GM12873 (cell line): Measurements from ENCODE around the gene KLHDC7B.

Experiments used
- CTCF ChIP-seq: IDR thresholded peaks from 2 replicates; pipeline ENCODE4 v1.5.1; 2012; ENCODE audit warnings: low read depth, mild to moderate bottlenecking, moderate library complexity, low read length, control low read depth; ENCODE audit not compliant: insufficient read depth; ENCODE audit errors: missing control alignments

The KLHDC7B gene

GRCh38 chr22:50544078-50544745 lies 1.5 kb upstream of the KLHDC7B start:
- peak; percentile 69 for TF ChIP-seq CTCF

DNA sequence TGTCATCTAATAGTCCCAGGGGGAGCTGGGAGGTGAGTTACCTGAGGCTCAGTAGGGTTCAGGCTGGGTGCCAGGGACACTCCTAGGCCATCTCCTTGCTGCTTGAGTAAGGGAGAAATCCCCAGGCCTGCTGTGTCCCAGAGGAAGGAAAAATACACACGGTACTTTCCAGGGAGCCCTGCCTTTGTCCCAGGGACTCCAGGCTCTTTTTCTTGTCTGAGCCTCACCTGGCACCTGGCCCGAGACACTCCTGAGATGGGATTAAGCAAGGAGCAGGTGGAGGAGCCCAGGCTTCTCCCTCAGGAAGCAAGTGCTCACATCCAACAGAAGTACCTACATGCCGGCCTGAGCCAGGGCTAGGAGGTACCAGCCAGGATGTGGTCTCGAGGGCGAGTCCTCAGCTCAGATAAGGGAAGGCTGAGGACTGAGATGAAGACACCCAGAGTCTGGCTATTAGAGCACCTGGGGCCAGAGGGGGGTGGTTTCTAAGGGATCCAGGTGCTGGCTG lies 899 bp upstream of the KLHDC7B start:
- TF ChIP-seq CTCF = no peak

GRCh38 chr22:50546326-50547262 lies 895 bp downstream of the KLHDC7B start:
- TF ChIP-seq CTCF = no peak

DNA sequence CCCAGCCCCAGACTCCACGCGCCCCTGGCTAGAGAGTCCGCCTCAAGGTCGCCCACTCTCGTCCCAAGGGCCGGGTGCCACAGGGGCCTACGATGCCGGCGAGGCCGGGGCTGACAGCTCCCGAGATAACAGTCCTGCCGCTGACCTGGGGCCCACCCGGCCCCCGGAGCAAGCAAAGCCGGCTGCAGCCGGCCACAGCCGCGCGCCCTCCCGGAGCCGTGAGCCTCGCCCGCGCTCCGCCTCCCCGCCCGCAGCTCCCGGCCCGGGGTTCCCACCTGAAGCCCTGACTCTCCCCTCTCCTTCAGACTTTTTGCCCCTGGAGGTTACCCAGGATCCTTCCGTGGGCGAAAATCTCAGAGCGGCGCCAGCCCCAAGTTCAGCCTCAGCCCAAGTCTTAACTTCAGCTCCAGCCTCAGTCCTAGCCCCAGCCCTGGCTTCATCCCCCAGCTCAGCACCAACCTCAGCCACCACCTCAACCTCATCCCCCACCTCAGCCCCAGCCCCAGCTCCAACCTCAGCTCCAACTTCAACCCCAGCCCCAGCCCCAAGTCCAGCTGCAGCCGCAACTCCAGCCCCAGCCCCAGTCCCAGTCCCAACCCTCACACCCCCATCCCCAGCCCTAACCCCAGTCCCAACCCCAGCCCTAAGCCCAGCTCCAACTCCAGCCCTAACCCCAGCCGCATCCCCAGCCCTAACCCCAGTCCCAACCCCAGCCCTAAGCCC lies 1.7 kb downstream of the KLHDC7B start:
- no peak for TF ChIP-seq CTCF

DNA sequence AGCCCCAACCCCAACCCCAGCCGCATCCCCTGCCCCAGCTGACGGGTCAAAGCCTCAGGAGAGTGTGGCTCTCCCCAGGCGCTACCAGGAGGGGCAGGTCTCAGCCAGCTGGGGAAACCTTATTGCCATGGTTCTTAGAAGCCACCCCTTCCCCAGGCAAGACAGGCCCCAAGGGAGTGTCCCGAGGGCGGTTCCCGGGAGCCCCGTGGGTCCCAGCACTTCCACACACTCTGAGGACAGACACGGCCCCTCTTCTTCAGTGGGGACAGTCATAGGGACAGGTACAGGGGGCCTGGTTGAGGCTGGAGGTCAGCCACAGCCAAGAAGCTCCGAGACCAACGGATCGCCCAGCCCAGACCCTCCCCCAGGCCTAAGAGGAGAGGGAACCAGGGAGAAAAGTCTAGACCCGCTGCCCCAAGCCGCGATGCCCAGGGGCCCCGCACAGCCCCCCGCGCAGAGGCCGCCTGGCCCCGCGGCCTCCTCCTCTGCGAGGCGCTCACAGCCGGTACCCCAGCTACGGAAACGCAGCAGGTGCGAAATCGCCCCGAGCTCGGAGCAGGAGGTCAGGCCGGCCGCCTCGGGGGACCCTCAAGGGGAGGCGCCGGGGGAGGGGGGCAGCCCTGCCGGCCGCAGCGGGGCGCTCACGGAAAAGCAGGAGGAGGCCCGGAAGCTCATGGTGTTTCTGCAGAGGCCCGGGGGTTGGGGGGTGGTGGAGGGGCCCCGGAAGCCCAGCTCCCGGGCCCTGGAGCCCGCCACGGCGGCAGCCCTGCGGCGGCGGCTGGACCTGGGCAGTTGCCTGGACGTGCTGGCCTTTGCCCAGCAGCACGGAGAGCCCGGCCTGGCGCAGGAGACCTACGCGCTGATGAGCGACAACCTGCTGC lies 2.6 kb downstream of the KLHDC7B start:
- TF ChIP-seq CTCF = no peak

DNA sequence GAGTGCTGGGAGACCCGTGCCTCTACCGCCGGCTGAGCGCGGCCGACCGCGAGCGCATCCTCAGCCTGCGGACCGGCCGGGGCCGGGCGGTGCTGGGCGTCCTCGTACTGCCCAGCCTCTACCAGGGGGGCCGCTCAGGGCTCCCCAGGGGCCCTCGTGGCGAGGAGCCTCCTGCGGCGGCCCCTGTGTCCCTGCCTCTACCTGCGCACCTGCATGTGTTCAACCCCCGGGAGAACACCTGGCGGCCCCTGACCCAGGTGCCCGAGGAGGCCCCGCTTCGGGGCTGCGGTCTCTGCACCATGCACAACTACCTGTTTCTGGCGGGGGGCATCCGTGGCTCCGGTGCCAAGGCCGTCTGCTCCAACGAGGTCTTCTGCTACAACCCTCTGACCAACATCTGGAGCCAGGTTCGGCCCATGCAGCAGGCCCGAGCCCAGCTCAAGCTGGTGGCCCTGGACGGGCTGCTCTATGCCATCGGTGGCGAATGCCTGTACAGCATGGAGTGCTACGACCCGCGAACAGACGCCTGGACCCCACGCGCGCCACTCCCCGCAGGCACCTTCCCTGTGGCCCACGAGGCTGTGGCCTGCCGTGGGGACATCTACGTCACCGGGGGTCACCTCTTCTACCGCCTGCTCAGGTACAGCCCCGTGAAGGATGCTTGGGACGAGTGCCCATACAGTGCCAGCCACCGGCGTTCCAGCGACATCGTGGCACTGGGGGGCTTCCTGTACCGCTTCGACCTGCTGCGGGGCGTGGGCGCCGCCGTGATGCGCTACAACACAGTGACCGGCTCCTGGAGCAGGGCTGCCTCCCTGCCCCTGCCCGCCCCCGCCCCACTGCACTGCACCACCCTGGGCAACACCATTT lies 3.5 kb downstream of the KLHDC7B start:
- TF ChIP-seq CTCF = no peak
